HPDE6-E6E7 (cell line): ENCODE data around the gene AFTPH.

ENCODE experiments used
- DNase-seq: peaks from one replicate; pipeline ENCODE4 v3.0.0; 2011; ENCODE audit warnings: missing footprints; ENCODE audit errors: extremely low spot score

AFTPH gene

DNA sequence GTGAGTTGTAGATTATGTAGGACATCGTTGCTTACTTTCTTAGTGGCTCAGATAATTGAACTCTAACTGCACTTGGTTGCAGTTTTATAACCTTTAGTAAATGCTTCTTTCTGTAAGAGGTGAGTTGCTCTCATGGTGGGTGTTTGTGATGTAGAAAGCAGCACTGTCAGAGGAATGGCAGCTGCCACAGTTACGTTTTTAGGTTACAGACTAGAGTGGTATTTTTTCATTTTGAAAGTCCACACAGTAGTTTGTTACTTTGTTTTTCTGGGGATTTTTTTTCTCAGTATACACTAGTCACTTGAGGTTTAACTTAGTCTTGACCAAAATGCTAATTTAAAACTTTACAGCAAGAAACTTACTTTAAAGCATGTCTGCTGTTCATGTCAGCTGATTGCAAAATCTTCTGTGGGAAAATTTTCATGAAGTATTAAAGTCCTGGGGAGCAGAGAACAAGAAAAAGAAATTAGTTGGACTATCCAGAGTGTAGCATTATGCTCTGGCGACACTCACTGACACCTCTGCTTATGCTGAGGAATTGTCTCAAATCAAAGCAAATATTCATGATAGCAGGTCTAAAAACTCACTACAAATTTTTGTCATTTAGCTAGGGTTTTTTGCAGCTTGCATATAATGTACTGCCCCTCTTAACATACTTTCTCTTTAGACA lies 14.8 kb downstream of the AFTPH start:
- no peak for DNase-seq

DNA sequence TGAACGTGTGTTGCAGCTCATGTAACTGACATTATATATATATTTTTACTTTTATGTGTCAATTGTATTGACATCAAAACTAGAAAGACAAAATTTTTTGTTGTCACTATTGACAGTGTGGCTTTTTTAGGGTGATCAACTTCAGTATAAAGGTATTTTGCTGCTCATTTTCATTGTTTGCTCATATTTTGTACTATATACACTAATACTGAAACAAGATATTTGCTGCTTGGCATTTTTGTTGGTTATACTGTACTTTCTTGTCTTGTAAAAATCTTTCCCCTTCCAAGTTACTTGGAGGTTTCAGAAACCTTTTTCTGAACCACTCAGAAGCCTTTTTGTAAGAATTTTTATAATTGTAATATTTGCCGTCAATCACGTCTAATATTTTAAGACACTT lies 16.5 kb downstream of the AFTPH start:
- DNase-seq: no peak

DNA sequence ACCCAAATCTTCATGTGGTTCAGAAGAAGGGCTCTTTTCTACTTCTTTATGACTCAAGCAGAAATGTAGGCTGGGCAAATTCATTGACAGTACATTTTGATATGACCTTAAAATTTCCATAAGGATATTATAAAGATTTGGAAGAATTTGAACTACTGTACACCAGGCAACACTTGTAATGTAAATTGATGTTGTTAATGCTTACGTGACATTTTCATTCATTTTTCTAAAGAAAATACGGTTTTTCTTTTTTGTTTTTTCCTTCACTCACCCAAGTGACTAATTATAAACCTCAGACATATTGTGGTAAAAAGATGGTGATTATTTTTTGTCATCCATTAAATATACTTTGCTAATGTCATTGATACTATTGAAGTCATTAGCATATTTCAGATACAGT lies 17.4 kb downstream of the AFTPH start:
- no peak for DNase-seq

DNA sequence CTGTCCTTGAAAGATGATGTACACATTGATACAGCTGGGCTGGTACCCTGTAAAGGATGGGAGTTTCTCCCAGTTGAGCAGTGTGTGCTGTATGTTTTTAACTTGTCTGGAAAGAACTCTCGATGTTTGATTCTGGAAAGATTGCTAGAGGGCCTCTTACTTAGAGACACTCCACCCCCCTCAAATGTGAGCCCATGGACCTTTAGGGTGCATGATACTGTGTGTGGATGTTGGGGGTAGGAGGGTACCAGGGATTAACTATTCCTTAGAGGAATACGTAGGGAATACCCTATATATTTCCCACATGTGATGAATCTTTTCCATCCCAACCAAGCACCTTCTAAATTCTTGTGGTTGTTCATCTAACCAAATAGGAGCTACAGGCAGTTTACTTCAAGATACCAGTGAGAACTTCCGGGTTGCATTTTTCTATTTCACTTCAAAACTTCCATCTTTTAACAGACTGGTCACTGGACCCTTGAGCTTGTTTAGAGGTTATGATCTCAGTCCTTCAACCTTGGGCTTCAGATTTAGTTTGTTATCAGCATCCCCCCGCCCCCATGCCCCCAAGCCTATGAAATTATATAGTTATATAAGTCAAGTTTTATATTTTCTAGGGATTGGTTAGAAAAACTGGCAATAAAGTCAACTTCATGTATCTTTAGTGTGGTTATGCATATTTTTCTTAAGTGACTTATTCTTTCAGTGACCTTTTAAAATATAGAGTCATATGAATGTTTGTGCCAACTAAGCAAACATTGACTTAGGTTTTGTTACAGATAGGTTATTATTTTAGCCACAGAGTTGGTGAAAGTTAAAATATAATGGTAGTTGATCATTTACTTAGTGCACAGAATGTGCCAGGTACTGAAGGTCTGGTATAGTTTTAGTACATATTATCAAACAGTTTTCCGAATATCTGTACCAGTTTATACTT lies 18.2 kb downstream of the AFTPH start:
- DNase-seq: no peak

DNA sequence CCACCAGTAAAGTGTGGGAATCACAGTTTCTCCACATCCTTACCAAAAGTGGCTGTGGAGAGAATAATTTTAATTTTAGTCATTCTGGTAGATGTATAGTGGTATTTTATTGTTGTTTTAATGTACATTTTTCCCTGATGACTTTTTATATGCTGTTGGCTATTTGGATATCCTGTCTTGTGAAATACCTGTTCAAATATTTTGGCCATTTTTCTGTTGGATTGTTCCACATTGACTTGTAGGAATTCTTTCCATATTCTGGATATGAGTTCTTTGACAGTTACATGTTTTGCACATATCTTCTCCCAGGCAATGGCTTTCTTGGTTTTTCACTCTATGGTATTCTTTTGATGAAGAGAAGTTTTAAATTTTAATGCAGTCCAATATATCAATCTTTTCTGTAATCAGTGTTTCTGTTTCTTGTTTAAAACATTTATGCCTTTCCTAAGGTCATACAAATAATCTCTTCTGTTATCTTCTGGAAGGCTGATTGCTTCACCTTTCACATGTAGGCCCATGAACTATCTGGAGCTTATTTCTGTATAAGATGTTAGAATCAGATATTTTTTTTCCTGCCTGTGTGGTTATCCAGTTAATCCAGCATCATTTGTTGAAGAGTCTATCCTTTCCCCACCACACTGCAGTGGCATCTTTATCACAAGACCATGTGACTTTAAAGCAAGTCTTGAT lies 19.0 kb downstream of the AFTPH start:
- no peak for DNase-seq

DNA sequence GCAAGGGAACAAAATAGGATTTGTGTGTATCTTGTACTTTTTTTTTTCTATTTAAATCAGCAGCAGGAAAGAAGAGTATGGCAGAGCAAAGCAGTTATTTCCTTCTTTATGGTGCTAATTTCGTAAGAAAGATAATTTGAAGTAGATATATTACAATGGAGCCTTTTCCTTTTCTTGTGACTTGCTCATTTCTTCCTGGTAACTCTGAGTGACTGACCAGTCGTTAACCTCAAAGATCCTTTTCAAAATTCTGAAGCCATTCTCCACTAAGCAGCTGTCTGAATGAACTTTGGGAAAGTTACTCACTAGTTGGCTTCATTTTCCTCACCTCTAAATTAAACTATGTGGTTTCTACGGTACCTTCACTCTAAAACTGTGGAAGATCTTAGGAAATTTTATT lies 24.6 kb downstream of the AFTPH start:
- DNase-seq: no peak

DNA sequence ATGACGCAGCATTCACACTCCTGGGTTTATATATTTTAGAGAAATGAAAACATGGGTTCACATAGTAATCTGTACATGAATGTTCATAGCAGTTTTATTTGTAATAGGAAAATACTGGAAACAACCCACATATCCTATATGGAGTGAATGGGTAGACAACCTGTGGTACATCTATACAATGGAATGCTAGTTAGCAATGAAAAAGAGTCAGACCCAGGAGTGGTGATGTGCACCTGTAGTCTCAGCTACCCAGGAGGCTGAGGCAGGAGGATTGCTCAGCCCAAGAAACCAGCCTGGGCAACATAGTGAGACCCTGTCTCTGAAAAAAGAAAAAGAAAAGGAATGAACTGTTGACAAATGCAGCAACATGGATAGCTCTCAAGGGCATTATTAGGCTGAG lies 25.9 kb downstream of the AFTPH start:
- DNase-seq: no peak

DNA sequence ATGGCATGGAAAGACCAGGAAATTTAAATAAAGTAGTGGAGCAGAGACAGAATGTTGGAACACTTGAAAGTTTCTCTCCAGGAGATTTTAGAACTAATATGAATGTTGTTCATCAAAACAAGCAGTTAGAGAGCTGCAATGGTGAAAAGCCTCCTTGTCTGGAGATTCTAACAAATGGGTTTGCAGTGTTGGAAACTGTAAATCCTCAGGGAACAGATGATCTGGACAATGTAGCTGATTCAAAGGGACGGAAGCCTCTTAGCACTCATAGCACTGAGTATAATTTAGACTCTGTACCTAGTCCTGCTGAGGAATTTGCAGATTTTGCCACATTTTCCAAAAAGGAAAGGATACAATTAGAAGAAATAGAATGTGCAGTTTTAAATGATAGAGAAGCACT lies 27.7 kb downstream of the AFTPH start:
- DNase-seq: no peak

DNA sequence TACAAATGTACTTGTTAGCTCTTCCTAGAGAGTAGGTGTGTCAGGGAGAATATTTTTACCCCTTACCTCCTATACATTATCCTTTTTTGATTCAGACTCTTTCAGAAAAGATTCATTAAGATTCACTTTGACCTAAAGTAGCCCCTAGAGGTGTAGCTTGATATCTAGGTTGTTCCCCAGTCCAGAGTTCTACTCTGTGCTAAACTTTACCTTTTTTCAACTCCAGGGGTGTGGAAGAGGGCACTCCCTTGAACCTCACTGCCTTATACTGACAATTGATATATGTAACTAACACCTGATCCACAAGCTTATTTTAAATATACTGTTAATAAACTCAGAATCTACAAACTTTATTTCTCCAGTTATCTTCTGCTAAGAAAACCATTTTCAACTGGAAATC lies 30.0 kb downstream of the AFTPH start:
- DNase-seq: no peak

DNA sequence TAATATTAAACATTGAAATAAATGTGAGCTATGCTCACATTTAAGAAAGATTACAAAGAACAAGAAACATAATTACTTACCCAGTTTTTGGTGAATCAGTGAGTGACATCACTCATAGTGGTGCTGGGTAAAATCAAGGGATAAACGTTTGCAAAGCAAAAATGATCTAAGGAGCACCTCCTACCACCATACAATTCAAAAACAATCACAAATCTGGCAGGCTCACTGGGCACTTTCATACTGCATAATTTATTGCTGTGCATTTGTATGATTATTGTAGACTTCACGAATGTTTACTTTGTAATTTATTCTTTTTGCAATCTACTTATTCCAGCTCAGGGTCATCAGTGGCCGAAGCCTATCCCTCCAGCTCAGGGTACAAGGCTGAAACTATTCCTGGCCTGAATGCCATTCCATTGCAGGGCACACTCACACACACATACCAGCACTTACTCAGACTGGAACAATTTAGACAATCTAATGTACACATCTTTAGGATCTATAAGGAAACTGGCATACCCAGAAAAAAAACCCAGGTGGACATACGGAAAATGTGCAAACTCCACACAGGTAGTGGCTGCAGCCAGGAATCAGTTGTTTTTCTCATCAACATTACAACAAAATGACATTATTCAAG lies 34.4 kb downstream of the AFTPH start:
- no peak for DNase-seq

DNA sequence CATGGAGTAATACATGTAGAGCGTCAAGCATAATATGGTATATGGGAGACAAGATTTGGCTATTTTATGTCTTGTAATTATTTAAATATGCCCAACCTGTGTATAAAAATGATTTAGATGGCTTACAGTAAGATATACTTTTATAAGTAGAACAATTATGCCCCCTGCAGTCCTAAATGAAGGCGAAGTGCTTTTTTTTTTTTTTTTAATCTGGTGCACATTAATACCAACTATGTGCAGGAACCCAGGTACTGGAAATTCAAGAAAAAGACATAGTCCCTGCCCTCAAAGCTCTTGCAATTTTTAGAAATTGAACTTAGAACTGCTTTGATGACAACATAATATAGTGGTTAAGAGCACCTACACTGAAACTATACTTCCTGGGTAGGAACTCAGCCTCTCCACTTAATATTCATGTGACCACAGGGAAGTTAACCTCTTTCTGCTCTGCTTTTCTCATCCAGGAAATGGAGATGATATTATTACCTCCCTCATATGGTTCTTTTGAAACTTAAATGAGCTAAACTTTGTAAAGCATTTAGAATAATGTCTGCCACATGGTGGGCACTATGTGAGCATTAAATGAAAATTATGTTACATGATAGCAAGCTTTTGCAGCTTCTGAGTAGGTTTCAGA lies 38.1 kb downstream of the AFTPH start:
- no peak for DNase-seq

DNA sequence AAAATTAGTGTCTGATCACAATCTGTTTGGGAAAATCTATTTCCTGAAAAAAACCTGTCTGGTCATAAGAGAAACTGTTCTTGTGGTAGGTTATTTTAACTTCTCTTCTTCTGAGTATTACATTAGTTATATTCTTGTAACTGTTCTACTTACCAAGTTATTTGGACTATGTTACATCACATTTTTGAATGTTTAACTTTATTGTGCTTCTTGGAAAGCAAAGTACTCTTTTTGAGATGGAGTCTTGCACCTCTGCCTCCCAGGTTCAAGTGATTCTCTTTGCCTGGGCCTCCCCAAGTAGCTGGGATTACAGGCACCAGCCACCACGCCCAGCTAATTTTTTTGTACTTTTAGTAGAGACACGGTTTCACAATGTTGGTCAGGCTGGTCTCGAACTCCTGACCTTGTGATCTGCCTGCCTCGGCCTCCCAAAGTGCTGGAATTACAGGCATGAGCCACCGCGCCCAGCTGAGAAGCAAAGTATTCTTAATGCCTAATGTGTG lies 39.4 kb downstream of the AFTPH start:
- no peak for DNase-seq

DNA sequence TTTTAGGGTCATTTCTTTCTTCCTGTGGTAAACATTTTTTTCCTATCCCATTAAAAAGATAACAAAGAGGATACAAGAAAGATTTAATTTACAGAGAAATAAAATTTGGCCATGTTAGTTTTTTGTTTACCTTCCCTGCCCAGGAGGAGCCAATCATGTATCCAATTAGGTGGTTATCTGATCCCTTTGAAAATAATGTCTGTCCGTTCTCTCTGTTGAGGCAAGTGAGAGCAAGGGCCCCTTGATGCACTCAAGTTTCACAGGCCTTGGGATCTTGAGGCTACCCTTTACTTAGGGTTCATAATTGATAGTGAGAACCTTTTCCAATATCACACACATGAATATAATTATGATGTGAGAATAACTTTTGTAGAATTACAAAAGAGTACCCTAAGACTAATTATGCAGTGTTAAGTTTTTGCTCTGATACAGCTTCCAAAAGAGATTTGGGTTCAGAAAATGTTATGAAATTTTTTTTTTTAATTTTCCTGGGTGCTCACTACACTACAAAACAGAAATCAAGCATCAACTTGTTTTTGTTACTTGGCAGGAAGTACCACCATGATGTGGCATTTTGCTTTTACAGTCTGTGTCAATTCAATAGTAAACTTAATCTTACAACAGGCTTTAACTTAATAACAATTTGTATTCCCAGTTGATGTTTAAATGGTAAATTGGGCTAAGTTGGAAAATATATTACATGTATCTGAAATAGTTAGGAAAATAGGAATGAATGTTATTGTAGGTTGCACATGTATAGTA lies 42.0 kb downstream of the AFTPH start:
- DNase-seq: no peak

DNA sequence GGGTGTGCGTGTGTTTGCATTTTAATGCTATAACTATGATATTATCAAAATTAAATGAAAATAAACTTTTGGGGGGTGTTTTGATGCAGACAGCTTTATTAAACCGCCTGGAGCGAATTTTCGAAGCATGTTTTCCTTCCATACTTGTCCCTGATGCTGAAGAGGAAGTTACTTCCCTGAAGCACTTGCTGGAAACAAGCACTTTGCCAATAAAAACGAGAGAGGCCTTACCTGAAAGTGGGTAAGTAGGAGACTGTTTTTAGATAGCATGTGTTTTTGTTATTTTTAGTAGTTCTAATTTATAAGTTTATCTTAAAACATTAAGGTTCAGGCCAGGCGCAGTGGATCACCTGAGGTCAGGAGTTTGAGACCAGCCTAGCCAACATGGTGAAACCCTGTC lies 43.3 kb downstream of the AFTPH start:
- no peak for DNase-seq

DNA sequence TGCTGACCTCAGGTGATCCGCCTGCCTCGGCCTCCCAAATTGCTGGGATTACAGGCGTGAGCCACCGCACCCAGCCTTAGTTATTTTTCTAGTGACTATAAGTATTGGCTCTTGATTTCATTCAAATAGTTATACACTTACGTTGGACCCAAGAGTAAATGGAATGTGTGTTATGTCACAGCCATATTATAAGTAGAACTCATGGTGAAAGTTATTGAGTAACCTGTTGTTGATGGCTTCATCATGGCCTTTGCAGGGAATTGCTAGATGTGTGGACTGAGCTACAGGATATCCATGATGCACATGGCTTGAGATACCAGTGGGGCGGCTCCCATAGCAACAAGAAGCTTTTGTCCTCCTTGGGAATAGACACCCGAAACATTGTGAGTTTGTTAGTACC lies 44.7 kb downstream of the AFTPH start:
- DNase-seq: no peak

DNA sequence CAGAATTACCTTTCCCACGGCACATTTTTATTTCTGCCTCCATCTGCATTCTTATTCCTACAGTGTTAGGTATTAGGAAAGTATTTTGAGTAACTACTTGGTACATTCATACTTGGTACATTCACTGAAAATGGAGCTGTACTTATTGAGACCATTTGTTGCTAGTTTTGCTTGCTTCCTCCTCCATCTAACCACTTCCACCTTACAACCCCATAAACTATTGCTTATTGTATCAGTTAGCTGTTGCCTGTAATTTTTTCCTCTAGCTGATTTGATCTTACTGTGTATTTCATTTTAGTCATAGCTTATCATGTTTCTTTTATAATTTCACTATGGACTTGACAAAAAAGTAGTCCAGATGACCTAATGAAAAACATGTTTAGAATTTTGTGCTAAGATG lies 50.7 kb downstream of the AFTPH start:
- DNase-seq: no peak

DNA sequence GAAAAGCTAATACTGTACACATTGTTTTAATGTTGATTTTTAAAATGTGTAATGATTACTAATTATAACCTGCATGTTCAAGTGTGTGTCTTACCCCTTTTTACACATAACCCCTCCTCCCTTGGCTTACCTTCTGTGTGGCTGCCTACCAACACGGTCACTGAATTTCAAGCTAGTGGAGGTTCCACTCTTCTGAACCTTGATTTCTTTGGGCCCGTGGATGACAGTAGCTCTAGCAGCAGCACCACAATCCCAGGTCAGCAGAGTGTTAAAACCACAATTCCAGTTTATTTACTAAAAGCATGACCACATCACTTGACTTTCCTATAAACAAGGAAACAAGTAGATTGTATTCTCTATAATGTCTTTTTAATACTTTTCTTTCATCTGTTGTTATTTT lies 56.9 kb downstream of the AFTPH start:
- no peak for DNase-seq

DNA sequence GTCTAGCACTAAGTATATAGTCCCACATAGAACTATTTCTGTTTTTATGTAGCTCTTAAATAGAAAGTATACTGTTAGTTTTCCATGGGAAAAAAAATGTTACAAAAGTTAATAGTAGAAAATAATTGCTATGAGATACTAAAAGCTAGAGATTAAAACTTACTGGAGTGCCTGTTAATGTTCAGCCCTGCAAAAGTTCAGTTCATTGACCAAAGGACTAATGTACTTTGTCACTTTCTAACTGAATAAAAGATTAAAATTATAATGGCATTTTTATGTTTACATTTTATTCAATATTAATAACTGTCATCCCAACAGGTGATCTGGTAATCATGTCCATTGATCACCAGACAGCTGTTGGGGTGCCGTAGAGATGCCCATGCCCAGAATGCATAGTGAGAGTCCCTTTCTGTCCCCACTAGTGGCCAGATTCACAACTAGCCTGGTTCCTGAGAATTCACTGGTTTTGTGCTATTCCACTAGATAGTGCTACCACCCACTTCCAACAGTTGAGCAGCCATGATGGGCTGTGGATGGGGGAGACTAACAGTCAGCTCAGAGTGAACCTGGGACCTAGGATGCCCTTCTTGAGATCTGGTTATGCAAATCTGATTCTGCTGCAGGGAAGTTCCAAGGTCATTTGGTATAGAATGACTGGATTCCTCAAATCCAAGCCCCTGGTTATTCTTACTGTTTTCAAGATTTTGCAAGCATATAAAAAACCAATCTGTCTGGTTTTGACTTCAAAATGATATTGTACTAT lies 57.8 kb downstream of the AFTPH start:
- no peak for DNase-seq

DNA sequence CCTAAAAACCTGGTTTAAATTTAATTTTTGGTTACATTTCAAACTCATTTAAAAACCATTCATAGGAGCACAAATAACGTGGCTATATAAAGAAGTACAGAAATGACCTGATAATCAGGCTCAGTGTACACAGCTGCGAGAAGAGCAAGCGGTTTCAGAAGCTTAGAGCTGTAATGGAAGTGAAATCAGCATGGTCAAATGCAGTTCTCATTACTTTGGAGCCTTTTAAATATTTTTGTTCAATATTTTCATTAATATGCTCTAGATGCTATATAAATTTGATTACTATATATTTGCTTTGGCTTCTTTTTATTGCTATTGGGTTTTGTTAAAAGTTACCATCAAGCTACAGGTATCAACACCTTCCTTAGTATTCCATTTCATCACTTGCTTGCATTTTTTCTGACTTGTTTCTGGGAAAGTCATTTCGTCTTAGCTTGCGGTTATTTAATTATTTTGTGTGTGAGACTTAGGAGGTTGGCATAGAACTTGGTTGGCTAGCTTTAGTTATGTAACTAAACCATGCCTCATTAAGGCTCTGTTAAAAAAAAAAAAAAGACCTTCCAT lies 58.7 kb downstream of the AFTPH start:
- DNase-seq: no peak

DNA sequence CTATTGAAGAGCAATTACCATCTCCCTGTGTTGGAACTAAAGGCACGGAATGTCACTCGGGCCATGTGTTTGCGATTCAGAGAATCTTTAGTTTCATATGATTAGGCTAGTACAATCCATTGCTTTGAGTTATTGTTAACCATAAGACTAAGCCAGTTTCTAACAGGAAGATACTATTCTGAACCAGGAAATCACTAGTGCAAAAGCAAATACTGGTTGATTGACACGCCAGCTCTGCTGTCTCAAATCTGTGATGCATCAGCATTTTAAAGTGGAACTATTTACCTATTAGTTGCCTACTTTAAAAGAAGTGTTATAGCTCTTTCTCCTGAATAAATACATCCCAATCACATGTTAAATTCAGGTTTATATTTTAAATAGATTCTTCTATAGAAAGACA lies 61.9 kb downstream of the AFTPH start:
- no peak for DNase-seq
